Hepatic stellate cell (primary cell): Measurements from ENCODE around the gene SYNJ2.
A peak's percentile ranks its signal among the peaks of the same experiment; 100 is the strongest.

Experiments
- DNase-seq: peaks from one replicate; pipeline ENCODE4 v3.0.0; 2011; ENCODE audit warnings: low spot score

Gene SYNJ2

DNA sequence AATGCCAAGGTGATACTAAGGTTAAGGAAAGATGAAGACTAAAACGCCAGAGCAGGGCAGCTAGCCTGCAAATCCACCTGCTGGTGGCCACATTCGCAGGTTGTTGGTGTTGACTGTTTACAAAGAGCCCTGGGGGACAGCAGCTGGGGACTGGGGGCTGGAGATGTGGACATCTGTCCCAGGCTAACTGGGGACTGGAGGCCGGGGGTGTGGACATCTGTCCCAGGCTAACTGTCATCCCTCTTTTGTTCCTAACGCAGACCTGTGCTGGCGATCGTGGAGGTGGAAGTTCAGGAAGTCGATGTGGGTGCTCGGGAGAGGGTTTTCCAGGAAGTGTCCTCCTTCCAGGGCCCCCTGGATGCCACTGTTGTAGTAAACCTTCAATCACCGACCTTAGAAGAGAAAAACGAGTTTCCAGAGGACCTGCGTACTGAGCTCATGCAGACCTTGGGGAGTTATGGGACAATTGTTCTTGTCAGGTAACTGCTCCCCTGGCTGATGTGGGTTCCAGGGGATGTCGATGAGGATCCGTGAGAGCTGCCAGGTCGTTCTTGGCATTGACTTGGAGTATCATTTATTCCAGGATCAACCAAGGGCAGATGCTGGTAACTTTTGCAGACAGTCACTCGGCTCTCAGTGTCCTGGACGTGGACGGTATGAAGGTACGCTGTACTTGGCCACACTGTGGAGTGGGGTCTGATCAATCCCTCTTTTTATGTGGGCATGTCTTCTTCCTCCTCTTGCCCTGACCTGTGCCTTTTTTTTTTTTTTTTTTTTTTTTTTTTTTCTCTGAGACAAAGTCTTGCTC, 99.4 kb downstream of the SYNJ2 start:
- no peak for DNase-seq

DNA sequence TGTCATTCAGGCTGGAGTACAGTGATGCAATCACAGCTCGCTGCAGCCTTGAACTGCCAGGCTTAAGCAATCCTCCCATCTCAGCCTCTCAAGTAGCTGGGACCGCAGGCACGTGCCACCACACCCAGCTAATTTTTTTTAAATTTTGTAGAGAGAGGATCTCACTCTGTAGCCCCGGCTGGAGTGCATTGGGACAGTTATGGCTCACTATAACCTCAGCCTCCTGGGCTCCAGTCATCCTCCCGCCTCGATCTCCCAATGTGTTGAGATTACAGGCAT, 99.9 kb downstream of the SYNJ2 start:
- no peak for DNase-seq

DNA sequence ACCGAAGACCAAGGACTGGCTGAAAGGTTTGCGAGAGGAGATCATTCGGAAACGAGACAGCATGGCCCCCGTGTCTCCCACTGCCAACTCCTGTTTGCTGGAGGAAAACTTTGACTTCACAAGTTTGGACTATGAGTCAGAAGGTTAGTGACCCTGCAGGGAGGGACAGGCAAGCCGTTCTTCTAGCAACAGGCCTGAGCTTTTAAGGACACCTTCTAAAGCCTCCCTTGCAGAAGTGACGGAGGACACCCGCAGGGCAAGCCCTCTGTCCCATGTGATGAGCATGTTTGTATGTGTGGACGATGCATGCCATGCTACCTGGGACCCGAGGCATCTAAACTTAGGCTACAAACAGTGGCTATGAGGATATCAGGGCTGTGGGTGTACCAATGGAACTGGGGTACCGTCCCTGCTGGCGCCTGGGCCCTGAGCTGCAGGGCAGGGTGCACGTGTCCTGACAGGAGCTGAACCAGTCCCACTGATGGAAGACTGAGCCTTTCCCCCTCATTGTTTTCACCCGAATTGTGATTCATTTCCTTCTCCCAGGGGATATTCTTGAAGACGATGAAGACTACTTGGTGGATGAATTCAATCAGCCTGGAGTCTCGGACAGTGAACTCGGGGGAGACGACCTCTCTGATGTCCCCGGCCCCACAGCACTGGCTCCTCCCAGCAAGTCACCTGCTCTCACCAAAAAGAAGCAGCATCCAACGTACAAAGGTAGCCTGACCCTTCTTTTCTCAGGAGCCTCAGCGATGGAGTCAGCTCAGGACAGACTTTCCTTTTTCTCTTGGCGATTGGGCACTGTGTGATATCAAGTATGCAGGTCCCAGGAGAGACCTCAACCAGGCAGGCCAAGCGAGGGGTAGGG, 102.0 kb downstream of the SYNJ2 start:
- peak; percentile 63 for DNase-seq

DNA sequence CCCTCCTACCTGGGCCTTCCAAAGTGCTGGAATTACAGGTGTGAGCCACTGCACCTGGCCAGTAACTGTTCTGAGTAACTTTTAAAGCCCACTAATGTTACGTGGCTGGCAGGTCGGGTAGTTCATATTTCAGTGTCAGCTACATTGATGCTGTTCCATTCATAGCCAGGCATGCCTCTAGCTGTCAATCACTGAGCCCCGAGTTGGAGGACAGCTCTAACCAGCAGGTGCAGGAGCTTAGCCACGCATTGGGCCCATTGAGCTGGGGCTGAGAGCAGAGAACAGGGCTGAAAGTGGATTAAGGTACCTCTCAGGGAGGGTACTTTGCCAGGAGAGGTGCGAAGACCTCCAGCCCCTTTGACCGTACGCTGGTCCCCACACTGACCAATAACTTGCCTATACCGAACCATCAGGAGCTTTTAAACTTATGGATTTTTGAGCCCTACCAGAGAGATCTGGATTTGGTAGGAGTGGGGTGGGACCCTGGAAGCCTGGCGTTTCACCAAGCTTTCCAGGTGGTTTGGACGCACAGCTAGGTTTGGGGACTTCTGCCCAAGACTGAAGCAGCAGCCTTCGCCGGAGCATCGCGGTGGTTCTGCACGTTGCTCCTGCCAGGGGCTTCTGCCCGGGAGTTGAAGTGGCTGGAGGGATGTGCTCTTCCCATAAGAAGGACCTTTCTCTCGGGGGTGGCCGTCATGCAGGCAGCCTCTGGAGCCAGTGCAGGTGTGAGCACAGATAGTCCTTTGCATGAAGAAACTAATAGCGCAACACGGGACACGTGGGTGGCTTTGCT, 103.8 kb downstream of the SYNJ2 start:
- DNase-seq: no peak

DNA sequence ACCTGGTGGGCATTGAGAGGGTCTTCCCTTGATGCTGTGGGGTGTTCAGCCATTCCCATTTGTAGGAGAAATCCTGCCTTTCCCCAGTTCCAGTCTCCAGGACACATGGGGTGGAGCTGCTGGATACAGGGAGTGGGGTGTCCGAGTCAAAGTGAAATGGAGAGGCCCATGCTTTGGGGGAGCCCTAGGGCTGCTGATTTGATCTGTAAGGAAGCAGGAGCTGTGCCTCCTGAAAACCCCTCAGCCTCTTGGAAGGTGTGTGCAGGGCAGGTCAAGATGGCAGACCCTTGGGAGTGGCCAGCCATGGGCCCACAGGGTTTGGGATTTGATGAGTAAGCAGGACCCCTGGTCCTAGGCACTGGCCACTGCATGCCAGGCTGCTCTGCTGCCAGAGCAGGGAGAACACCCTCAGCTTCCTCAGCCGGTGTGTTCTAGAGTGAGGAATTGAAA, 104.4 kb downstream of the SYNJ2 start:
- no peak for DNase-seq

DNA sequence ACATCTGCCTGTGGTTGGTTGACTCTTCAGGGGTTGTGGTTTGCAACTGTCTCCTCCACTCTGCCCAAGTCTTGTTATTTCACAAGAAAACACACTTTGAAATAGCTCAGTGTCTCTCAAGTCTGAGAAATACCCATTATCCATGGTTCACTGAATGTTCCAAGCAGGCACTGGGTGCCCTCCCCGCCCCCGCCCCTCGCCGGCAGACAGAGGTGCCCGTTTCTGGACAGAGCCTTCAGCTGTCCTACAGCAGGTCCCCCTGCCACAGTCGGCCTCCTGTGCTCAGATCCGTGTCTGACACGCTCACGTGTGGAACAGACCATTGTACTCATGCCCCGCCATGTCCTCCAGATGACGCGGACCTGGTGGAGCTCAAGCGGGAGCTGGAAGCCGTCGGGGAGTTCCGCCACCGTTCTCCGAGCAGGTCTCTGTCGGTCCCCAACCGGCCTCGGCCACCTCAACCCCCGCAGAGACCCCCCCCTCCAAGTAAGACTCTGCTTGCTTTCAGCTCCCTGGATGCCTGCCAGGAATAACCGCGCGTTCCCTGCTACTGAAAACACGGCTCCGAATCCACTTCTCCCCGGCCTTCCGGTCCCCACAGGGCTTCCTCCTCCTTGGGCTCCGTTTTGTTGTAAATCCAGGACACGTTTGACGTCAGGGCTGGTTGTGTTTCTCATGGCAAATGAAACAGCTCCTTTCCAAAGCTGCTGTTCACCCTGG, 105.0 kb downstream of the SYNJ2 start:
- peak; percentile 57 for DNase-seq

DNA sequence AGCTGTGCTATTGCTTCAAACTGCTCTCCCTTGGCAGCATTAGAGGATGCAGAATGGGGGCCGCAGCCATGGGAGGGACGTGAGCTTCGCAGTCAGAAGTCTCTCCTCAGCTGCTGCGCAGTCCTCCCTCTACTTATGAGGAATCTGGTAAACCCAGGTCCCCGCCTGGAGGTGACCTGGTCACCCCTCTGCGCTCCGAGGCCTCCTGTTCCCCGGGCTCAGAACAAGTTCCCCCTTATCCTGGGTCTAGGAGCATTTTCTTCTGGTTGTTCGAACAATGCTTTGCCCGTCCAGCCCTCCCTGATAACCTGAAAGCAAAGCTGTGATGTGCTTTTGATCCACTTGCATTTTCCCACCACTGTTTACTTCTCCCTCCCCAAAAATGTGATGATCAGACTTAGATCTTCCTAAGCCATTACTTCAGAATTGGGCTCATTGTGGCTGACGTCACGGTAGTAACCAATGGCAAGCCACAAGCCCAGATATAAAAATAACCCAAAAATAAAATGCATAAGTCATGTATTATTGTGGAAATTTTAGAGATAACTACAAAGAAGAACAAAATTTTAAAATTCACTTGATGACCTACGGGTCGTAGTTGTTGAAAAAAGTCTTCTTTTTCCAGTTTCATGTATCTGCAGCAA, 105.7 kb downstream of the SYNJ2 start:
- no peak for DNase-seq

DNA sequence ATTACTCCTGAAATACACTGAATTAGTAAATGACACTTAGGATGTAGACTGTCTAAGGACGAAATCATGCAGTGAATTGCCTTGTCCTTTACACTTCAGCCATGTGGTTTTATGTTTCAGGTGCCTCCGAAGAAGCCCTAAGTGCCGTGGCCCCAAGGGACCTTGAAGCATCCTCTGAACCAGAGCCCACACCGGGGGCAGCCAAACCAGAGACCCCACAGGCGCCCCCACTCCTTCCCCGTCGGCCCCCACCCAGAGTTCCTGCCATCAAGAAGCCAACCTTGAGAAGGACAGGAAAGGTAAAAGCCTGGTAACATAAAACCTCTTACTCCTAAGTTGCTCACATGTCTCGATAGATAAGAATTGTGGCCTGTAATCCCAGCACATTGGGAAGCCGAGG, 111.1 kb downstream of the SYNJ2 start:
- DNase-seq: no peak

DNA sequence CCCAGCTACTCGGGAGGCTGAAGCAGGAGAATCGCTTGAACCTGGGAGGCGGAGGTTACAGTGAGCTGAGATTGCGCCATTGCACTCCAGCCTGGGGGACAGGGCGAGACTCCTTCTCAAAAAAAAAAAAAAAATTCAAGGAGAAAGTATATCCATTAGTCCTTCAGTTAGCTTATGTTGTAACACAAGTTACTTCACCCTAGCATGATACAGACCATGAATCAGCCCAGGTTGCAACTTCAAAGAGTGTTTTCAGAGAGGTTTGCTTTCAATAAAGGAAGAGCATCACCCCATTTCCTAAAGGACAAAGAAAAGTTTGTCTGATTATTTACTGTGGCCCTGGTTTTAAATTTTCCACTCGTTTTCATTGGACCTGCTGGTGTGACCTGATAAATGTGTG, 113.4 kb downstream of the SYNJ2 start:
- no peak for DNase-seq

DNA sequence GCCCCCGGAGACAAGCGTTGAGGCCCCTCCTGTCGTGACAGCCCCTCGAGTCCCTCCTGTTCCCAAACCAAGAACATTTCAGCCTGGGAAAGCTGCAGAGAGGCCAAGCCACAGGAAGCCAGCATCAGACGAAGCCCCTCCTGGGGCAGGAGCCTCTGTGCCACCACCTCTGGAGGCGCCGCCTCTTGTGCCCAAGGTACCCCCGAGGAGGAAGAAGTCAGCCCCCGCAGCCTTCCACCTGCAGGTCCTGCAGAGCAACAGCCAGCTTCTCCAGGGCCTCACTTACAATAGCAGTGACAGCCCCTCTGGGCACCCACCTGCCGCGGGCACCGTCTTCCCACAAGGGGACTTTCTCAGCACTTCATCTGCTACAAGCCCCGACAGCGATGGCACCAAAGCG, 114.0 kb downstream of the SYNJ2 start:
- DNase-seq: no peak

DNA sequence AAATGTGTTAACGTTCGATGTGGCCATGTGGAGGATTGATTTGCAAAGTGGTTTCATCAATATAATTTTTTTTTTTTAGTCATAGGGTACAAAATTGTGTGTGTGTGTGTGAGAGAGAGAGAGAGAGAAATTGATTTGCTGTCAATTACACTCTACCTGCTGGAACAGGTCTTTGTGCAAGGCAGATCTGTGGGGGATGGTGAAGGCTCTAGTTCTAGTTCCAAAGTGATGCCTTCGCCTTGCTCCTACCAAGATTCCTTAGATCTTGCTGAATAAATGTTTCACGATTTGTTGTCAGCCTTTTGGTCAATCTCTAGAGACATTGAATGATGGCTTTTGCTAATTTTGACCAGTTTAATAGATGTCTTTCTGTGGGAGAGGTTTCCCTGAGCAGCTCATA, 121.6 kb downstream of the SYNJ2 start:
- DNase-seq: no peak

DNA sequence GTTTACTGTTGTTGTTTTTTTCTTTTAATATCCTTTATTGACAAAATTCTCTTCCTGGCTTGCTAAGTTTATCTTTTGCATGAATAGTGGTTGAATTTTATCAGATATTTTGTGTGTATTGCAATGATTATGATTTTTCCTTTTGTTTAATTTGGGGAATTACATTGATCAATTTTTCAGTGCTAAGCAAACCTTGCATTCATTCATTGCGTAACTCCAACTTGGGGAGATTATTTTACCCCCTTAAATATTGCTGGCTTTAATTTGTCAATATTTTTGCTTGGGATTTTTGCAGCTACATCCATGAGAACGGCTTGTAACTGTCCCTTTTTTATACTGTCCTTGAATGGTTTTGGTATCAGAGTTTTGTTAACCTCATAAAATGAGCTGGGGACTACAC, 123.0 kb downstream of the SYNJ2 start:
- no peak for DNase-seq

DNA sequence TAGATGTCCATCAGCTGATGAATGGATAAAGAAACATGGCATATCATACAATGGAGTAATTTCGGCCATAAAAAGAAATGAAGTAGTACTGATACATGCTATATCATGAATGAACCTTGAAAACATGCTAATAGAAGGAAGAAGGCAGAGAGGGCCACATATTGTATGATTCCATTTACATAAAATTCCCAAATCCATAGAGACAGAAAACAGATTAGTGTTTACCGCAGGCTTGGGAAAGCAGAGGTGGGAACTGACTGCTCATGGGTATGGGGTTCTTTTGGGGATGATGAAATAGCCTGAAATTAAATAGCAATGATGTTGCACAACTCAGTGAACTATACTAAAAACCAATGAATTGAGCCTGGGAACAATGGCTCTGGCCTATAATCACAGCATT, 128.1 kb downstream of the SYNJ2 start:
- DNase-seq: no peak

DNA sequence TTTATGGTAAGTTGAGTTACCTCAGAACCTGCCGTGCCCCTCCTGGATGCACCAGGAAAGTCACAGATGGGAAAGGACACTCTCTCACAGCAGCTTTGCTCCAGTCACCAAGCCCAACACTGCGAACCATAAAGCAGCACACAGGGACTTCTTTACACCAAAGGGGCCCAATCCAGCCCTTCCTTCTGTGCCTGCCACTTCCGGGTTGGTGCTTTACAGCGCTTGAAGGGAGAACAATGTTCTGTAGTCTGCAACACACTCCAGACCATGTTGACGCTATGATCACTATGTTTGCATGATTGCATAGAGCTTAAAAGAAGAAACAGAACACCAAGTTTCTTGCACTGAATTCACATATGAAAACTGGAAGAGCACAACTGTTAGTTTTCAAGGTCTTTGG, 129.3 kb downstream of the SYNJ2 start:
- DNase-seq: no peak

DNA sequence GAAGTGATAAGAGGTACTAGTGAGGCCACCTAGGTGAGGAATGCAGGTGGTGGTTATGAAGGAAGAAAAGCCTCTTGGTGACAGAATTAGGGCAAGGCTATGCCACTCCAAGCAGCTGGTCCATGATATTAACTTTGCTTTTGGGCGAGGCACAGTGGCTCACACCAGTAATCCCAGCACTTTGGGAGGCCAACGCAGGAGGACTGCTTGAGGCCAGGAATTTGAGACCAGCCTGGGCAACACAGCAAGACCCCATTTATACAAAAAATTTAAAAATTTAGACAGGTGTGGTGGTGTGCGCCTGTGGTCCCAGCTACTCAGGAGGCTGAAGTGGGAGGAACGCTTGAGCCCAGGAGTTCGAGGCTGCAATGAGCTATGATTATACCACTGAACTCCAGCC, 130.3 kb downstream of the SYNJ2 start:
- DNase-seq: no peak

DNA sequence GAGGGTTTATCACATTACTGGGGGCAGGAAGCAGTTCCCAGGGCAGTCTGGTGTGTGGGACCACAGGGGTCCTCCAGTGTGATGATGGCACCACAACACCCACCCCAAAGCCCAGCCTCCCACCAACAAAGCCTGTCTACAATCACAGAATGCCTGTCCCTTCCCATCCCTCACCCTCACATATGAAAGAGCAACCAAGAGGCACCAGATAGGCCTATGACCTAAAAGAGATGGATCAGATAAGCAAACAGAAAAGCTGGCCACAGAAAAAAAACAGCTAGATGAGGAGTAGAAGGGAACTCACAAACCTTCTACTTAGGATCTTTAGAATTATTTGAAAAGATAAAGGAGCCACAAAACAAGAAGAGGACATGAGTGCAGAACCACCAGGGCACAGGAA, 132.1 kb downstream of the SYNJ2 start:
- no peak for DNase-seq

DNA sequence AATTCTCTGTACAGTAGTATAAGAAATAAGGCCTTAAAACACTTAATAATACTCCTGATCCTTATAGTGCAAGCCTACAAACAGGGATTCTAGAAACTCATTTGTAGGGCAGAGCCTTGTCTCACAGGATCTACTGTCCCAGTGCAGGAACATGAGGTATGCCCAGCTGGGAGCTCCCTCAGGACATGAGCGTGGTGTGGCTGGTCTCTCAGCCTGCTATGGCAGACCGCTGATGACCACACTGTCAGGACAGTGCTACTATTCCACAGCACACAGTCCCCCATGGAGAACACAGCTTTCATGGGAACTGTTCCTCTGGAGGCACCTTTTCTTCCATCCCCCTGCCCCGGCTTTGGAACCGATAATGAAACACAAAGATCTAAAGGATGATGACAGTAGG, 133.4 kb downstream of the SYNJ2 start:
- no peak for DNase-seq

DNA sequence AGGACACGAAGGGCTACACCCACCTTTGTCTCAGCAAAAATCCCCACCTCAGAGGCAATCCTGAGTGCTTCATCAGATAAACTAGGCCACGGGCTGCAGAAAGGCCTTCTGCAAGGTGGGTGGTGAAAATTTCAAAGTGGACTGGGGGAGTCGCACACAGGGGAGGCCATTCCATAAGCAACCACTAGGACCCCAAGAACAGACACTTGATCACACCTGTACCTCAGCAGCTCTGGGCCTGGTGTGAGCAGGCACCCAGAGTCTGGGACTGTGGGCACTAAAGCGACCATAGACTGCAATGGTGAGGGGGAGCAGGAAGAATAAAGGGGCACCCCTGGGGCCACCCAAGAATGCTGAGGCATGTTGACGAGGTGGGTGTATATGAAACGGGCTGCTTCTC, 133.8 kb downstream of the SYNJ2 start:
- no peak for DNase-seq

DNA sequence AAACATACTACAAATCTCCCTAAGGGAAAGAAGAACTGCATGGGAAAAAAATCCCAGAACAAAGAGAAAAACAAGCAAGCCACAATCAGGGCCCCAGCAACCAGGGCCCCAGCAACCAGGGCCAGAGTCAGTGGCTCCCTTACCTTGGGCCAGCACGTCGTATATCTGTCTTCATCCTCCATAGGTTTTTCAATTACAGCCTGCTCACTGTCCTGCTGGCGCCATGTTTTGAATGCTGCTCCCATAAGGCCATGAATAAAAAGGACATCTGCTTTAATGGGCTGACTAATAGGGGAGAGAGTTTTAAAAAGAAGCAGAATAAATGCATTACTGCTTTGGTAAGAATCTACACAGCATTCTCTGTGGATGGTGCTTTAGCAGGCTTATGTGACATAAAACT, 137.2 kb downstream of the SYNJ2 start:
- no peak for DNase-seq

DNA sequence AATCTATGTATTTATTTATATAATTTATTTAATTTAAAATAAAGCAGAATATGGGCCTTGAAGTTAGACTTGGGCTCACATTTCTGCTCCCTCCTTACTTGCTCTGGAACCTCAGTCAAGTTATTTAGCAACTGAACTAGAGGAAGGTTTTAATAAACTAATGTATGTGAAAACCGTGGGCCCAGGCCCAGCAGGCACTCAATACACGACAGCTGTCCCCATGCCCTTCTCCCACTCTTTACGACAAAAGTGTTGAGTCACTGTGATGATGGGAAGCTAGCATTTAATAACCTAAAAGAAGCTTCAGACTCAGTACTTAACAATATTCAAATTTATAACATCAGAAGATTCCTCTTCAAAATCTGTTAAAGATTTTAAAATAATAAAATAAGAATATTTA, 139.7 kb downstream of the SYNJ2 start:
- no peak for DNase-seq

DNA sequence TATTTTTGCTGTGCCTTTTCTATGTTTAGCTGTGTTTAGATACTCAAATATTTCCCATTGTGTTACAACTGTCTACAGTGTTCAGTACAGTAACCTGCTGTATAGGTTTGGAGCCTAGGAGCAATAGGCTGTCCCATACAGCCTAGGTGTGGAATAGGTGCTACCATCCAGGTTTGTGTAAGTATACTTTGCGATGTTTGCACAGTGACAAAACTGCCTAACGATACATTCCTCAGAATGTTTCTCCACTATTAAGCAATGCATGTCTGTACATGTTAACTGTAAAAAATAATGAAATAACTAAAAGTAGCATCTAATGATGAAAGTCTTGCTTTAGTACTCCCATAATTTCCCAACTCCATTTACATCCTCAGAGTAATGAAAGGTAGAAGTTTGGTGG, 140.4 kb downstream of the SYNJ2 start:
- DNase-seq: no peak

DNA sequence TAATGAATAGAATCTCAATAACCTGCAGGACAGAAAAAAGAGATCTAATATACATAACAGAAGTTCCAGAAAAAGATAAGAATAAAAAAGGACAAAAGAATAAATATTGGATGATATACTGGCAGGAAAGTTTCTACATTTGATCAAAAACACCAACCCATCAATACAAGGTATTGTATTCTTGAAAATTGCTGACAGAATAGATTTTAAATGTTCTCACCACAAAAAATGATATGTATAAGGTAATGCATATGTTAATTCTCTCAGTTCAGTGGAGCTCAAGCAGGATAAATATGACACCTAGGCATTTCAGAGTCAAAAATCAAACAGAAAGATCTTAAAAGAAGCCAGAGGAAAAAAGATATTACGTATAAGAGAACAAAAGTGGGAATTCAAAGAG, 142.6 kb downstream of the SYNJ2 start:
- no peak for DNase-seq
